GM12878 (cell line): ENCODE data around the gene CCDC39. TPM values are rescaled to one million over a fixed set of nuclear protein-coding genes. Genes with fewer than 3 reads are reported as not detected.

Experiments used
- GATAD2B ChIP-seq: fragments of 450-650 bp; conservative IDR thresholded peaks from 2 replicates; pipeline ENCODE4 v1.6.1; 2017; ENCODE audit warnings: low read depth, mild to moderate bottlenecking, moderate library complexity
- RAD51 ChIP-seq: fragments of 450-650 bp; IDR thresholded peaks from 2 replicates; pipeline ENCODE4 v1.6.1; 2016; ENCODE audit warnings: moderate library complexity, mild to moderate bottlenecking, inconsistent platforms
- TBL1XR1 ChIP-seq: IDR thresholded peaks from 2 replicates; pipeline ENCODE4 v1.6.1; 2012; ENCODE audit warnings: low read depth, low read length, improper control_type of control experiment
- ZNF24 ChIP-seq: fragments of 450-650 bp; IDR thresholded peaks from 2 replicates; pipeline ENCODE4 v1.6.1; 2017; ENCODE audit warnings: antibody characterized with exemption, mild to moderate bottlenecking
- ZNF622 ChIP-seq: fragments of 450-650 bp; IDR thresholded peaks from 2 replicates; pipeline ENCODE4 v1.6.1; 2017; ENCODE audit warnings: mild to moderate bottlenecking, inconsistent platforms
- polyA plus RNA-seq, 11 experiments: library from polyadenylated mRNA; depleted of rRNA in 4 of 11; unstranded in 6 of 11; stranded (reverse) in 5 of 11; fragments of >200 nt; fragmentation: Nextera tagmentation in 4 of 11; fragmentation: Illumina TruSeq in 1 of 11; extraction: Ambion mirVana in 4 of 11; extraction: Trizol in 1 of 11; gene quantifications; 1 replicate in 1 of 11; 2 replicates in 10 of 11; pipeline versions ENCODE4 v1.2.1 to v1.2.3, GENCODE V29; 2011 to 2016; ENCODE audit warnings: inconsistent platforms in 2 of 11, missing spikeins in 2 of 11, low read depth in 1 of 11
- total RNA-seq, 4 experiments: library from RNA; depleted of rRNA in 3 of 4; stranded (reverse); fragments of >200 nt in 3 of 4; fragmentation: Illumina TruSeq in 1 of 4; extraction: Trizol in 1 of 4; gene quantifications; 2 replicates each; pipeline versions ENCODE4 v1.2.1 to v1.2.3, GENCODE V29; 2013 to 2021
- TF ChIP-seq, protein P1 (sequence below): IDR thresholded peaks from 2 replicates; pipeline ENCODE4 v1.6.1; 2012; ENCODE audit warnings: low read depth, low read length, improper control_type of control experiment
- TF ChIP-seq, protein P2 (sequence below): fragments of 450-650 bp; IDR thresholded peaks from 2 replicates; pipeline ENCODE4 v1.6.1; 2016; ENCODE audit warnings: mild to moderate bottlenecking
- TF ChIP-seq, protein P3 (sequence below): fragments of 450-650 bp; IDR thresholded peaks from 2 replicates; pipeline ENCODE4 v1.6.1; 2017; ENCODE audit warnings: low read depth, mild to moderate bottlenecking, moderate library complexity
- TF ChIP-seq, protein P4 (sequence below): fragments of 450-650 bp; IDR thresholded peaks from 2 replicates; pipeline ENCODE4 v1.6.1; 2014; ENCODE audit warnings: mild to moderate bottlenecking

CCDC39 gene
- total and polyA plus RNA-seq, 10 of the 15 experiments (the other 5 are each of a cell fraction or from before 2014, with no cell fraction given): 0.10 to 0.69 (median 0.31) TPM

DNA sequence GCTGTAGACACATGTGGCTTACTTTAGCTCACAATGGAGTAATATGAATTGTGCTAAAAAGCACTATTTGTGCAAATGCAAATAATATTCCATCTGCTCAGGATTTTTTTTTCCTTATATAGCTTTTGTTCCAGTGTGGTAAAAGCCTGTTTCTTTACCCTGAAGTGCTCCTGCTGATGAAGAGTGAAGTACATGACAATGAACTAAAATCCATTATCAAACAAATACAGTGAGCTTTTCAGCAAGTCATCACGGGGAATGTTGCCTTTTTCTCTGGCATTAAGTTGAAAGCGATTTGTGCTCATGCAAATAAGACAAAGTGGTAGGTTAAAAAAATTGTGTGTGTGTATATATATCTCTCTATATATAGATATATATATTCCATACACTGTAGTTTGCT, 28.6 kb upstream of the CCDC39 start (continued):
- TF ChIP-seq, protein P1, sequence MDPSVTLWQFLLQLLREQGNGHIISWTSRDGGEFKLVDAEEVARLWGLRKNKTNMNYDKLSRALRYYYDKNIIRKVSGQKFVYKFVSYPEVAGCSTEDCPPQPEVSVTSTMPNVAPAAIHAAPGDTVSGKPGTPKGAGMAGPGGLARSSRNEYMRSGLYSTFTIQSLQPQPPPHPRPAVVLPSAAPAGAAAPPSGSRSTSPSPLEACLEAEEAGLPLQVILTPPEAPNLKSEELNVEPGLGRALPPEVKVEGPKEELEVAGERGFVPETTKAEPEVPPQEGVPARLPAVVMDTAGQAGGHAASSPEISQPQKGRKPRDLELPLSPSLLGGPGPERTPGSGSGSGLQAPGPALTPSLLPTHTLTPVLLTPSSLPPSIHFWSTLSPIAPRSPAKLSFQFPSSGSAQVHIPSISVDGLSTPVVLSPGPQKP: no peak
- TF ChIP-seq, protein P2, sequence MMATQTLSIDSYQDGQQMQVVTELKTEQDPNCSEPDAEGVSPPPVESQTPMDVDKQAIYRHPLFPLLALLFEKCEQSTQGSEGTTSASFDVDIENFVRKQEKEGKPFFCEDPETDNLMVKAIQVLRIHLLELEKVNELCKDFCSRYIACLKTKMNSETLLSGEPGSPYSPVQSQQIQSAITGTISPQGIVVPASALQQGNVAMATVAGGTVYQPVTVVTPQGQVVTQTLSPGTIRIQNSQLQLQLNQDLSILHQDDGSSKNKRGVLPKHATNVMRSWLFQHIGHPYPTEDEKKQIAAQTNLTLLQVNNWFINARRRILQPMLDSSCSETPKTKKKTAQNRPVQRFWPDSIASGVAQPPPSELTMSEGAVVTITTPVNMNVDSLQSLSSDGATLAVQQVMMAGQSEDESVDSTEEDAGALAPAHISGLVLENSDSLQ: no peak
- TF ChIP-seq ZNF24 (no peak), ZNF622 (no peak), RAD51 (no peak), GATAD2B (no peak), TBL1XR1 (no peak)
- TF ChIP-seq, protein P3, sequence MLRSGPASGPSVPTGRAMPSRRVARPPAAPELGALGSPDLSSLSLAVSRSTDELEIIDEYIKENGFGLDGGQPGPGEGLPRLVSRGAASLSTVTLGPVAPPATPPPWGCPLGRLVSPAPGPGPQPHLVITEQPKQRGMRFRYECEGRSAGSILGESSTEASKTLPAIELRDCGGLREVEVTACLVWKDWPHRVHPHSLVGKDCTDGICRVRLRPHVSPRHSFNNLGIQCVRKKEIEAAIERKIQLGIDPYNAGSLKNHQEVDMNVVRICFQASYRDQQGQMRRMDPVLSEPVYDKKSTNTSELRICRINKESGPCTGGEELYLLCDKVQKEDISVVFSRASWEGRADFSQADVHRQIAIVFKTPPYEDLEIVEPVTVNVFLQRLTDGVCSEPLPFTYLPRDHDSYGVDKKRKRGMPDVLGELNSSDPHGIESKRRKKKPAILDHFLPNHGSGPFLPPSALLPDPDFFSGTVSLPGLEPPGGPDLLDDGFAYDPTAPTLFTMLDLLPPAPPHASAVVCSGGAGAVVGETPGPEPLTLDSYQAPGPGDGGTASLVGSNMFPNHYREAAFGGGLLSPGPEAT: no peak
- TF ChIP-seq, protein P4, sequence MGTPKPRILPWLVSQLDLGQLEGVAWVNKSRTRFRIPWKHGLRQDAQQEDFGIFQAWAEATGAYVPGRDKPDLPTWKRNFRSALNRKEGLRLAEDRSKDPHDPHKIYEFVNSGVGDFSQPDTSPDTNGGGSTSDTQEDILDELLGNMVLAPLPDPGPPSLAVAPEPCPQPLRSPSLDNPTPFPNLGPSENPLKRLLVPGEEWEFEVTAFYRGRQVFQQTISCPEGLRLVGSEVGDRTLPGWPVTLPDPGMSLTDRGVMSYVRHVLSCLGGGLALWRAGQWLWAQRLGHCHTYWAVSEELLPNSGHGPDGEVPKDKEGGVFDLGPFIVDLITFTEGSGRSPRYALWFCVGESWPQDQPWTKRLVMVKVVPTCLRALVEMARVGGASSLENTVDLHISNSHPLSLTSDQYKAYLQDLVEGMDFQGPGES: no peak
